DOHH2 (cell line): ENCODE measurements around the gene NR1H4.

Experiments
- H3F3A ChIP-seq: fragments of 200-600 bp; sonication (generic), shearing (Covaris generic); 2 replicates; pipeline ENCODE4 v1.6.0; 2016; ENCODE audit warnings: antibody characterized with exemption, mild to moderate bottlenecking; ENCODE audit not compliant: control insufficient read depth, insufficient read depth
- H3K27ac ChIP-seq: fragments of 200-600 bp; sonication (generic); 2 replicates; pipeline ENCODE4 v1.5.1; 2014; ENCODE audit warnings: low read depth, mild to moderate bottlenecking, low read length, moderate library complexity
- H3K27me3 ChIP-seq: fragments of 200-600 bp; sonication (generic); 2 replicates; pipeline ENCODE4 v1.6.1; 2014; ENCODE audit warnings: mild to moderate bottlenecking, low read length, mixed read lengths; ENCODE audit not compliant: control insufficient read depth
- H3K36me3 ChIP-seq: fragments of 200-600 bp; sonication (generic); 2 replicates; pipeline ENCODE4 v1.6.1; 2014; ENCODE audit warnings: mild to moderate bottlenecking, low read length, moderate library complexity, mixed read lengths; ENCODE audit not compliant: control insufficient read depth
- H3K4me1 ChIP-seq: fragments of 200-600 bp; sonication (generic); 2 replicates; pipeline ENCODE4 v1.6.1; 2014; ENCODE audit warnings: mild to moderate bottlenecking, low read length, mixed read lengths; ENCODE audit not compliant: control insufficient read depth
- H3K4me2 ChIP-seq: fragments of 200-600 bp; sonication (generic); 2 replicates; pipeline ENCODE4 v1.6.0; 2014; ENCODE audit warnings: mild to moderate bottlenecking, low read length, moderate library complexity
- H3K4me3 ChIP-seq: fragments of 200-600 bp; sonication (generic); 2 replicates; pipeline ENCODE4 v1.5.1; 2014; ENCODE audit warnings: mild to moderate bottlenecking, low read length, mixed read lengths
- H3K79me2 ChIP-seq: fragments of 200-600 bp; sonication (generic); 2 replicates; pipeline ENCODE4 v1.6.1; 2014; ENCODE audit warnings: mild to moderate bottlenecking, low read length, mixed read lengths; ENCODE audit not compliant: control insufficient read depth
- H3K9me2 ChIP-seq: fragments of 200-600 bp; sonication (generic); replicated peaks from 2 replicates; pipeline ENCODE4 v1.6.1; 2014; ENCODE audit warnings: mild to moderate bottlenecking, low read length, mixed read lengths; ENCODE audit not compliant: control insufficient read depth
- H3K9me3 ChIP-seq: fragments of 200-600 bp; sonication (generic); 2 replicates; pipeline ENCODE4 v1.6.1; 2014; ENCODE audit warnings: antibody characterized with exemption, low read length, mixed read lengths; ENCODE audit not compliant: control insufficient read depth, insufficient read depth
- H4K20me1 ChIP-seq: fragments of 200-600 bp; sonication (generic); 2 replicates; pipeline ENCODE4 v1.6.0; 2014; ENCODE audit warnings: low read depth, mild to moderate bottlenecking, antibody characterized with exemption, low read length, moderate library complexity; ENCODE audit not compliant: control insufficient read depth, insufficient read depth
- EZH2phosphoT487 ChIP-seq: fragments of 200-600 bp; sonication (generic); IDR thresholded peaks from 2 replicates; pipeline ENCODE4 v1.6.1; 2017; ENCODE audit warnings: borderline replicate concordance, mild to moderate bottlenecking, antibody characterized with exemption, low read length, moderate library complexity, mixed read lengths
- TF ChIP-seq, protein P1 (sequence below): fragments of 200-600 bp; sonication (generic); IDR thresholded peaks from one replicate; pipeline ENCODE4 v1.5.1; 2014; ENCODE audit warnings: antibody characterized with exemption, mild to moderate bottlenecking, low read depth, low read length; ENCODE audit not compliant: poor library complexity, severe bottlenecking

NR1H4 gene

DNA sequence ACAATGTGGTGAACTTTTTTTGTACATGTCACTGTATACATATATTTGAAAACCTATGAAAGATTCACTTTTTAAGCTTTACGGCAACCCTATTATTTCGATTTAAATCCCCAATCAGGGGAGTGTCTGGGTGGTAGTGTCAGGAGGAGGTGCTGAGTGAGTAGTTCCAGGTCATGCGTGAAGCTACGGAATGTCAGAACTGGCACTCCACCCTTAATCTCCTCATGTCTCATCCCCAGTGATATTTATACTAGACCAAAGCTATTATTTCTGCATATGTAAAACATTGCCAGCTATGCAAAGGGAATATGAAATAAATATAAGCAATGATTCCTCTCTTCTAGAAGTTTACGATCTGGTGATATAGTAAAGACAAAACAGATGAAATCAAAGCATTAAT, 12.3 kb downstream of the NR1H4 start:
- no peak for TF ChIP-seq EZH2phosphoT487
- TF ChIP-seq, protein P1, sequence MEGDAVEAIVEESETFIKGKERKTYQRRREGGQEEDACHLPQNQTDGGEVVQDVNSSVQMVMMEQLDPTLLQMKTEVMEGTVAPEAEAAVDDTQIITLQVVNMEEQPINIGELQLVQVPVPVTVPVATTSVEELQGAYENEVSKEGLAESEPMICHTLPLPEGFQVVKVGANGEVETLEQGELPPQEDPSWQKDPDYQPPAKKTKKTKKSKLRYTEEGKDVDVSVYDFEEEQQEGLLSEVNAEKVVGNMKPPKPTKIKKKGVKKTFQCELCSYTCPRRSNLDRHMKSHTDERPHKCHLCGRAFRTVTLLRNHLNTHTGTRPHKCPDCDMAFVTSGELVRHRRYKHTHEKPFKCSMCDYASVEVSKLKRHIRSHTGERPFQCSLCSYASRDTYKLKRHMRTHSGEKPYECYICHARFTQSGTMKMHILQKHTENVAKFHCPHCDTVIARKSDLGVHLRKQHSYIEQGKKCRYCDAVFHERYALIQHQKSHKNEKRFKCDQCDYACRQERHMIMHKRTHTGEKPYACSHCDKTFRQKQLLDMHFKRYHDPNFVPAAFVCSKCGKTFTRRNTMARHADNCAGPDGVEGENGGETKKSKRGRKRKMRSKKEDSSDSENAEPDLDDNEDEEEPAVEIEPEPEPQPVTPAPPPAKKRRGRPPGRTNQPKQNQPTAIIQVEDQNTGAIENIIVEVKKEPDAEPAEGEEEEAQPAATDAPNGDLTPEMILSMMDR: no peak

DNA sequence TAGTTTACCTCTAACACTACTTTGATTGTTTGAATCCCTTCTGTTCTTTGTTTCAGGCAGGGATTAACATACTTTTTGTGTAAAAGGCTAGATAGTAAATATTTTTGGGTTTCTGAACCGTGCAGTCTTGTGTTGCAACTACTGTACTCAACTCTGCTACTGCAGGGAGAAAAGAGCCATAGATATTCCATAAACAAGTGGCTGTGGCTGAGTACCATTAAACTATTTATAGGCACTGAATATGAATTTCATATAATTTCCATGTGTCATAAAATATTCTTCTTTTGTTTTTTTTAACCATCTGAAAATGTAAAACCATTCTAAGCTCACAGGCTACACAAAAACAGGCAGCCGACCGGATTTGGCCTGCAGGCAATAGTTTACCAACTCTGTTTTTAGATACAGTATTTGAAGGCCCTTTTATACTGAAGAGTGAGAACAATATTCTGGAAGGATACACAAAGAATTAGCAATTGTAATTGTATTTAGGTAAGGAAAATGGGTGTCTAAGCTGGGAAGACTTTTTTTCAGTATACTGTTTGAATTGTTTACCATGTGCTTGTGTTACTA, 15.7 kb downstream of the NR1H4 start:
- no peak overlapping the region for H3K27ac ChIP-seq
- H3K36me3 ChIP-seq: no peaks in the 10 kb centered on the region
- H3K9me2 ChIP-seq: no peaks in the 10 kb centered on the region
- no peaks in the 10 kb centered on the region for H3K9me3 ChIP-seq
- no peaks in the 10 kb centered on the region for H3F3A ChIP-seq
- no peak overlapping the region for H3K4me2 ChIP-seq
- no peaks in the 10 kb centered on the region; the same call in 1 of the 2 replicates for H3K27me3 ChIP-seq
- H3K79me2 ChIP-seq: no peaks in the 10 kb centered on the region
- H3K4me3 ChIP-seq: no peak overlapping the region
- H3K4me1 ChIP-seq: no peaks in the 10 kb centered on the region
- TF ChIP-seq, protein P1: no peak
- no peak for TF ChIP-seq EZH2phosphoT487
- H4K20me1 ChIP-seq: no peaks in the 10 kb centered on the region

More for the DNA sequence above, 12.3 kb downstream of the NR1H4 start:
- Histone ChIP-seq H3K27me3 (no peaks in the 10 kb centered on the region; the same call in 1 of the 2 replicates), H3K9me2 (no peaks in the 10 kb centered on the region), H3K9me3 (no peaks in the 10 kb centered on the region), H3F3A (no peaks in the 10 kb centered on the region), H4K20me1 (no peaks in the 10 kb centered on the region), H3K36me3 (no peaks in the 10 kb centered on the region), H3K79me2 (no peaks in the 10 kb centered on the region), H3K27ac (no peak overlapping the region), H3K4me2 (no peak overlapping the region), H3K4me3 (no peak overlapping the region), H3K4me1 (no peaks in the 10 kb centered on the region)

DNA sequence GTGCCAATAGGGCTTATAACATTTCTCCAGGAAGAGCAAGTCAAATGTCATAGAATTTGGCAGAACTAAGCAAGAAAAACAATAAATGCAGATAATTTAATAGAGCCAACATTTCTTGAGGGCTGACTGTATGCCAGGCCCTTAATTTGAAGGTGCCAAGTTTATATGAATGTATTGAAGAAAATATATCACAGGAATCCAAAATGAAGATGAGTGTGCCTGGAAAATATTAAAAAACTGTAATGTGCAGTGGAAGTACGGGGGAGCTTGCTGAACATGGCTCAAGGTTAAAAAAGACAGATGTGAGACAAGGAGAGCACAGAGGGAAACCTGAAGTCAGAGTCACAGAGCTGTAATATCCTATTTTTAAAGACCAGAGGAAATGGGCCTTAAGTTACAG, 16.4 kb downstream of the NR1H4 start:
- no peak overlapping the region for H3K4me2 ChIP-seq
- H3K9me3 ChIP-seq: no peaks in the 10 kb centered on the region
- no peak overlapping the region for H3K4me3 ChIP-seq
- H3K4me1 ChIP-seq: no peaks in the 10 kb centered on the region
- no peaks in the 10 kb centered on the region; the same call in 1 of the 2 replicates for H3K27me3 ChIP-seq
- H3K36me3 ChIP-seq: no peaks in the 10 kb centered on the region
- no peak for TF ChIP-seq EZH2phosphoT487
- TF ChIP-seq, protein P1: no peak
- H3K9me2 ChIP-seq: no peaks in the 10 kb centered on the region
- no peak overlapping the region for H3K27ac ChIP-seq
- H4K20me1 ChIP-seq: no peaks in the 10 kb centered on the region
- no peaks in the 10 kb centered on the region for H3F3A ChIP-seq
- H3K79me2 ChIP-seq: no peaks in the 10 kb centered on the region
